ENCODE measurements around the gene PBX2.
A peak's percentile ranks its signal among the peaks of the same experiment; 100 is the strongest.
"Not testable (repeated sequence)": the region's sequence is repeated elsewhere in the genome, so short reads cannot be mapped to it uniquely, and the experiment has no call there.

Gene PBX2

GRCh38 chr6:32186151-32186840 lies 3.7 kb downstream of the PBX2 start:
- not testable (repeated sequence) for DNase-seq

GRCh38 chr6:32185681-32186131 lies 4.3 kb downstream of the PBX2 start:
- DNase-seq: peak; percentile 39 to 62 (median 49)

- DNase-seq: no peak
Measured at GRCh38 chr6:32184084-32184640, 5.8 kb downstream of the PBX2 start, which contains the start of gene AGER. Gene AGER (minus strand): TSS chr6:32184253. CDS start chr6:32184222, 31 bp downstream.

GRCh38 chr6:32183483-32184083 lies 6.4 kb downstream of the PBX2 start:
- no peak for DNase-seq

GRCh38 chr6:32183030-32183429 lies 7.0 kb downstream of the PBX2 start:
- no peak for DNase-seq

GRCh38 chr6:32182555-32182981 lies 7.4 kb downstream of the PBX2 start:
- no peak for DNase-seq

GRCh38 chr6:32181915-32182529 lies 8.0 kb downstream of the PBX2 start:
- no peak for DNase-seq

- no peak for DNase-seq
Measured at GRCh38 chr6:32181148-32181702, 8.8 kb downstream of the PBX2 start.

GRCh38 chr6:32179766-32180405 lies 10.1 kb downstream of the PBX2 start:
- no peak for DNase-seq

- no peak for DNase-seq
Measured at GRCh38 chr6:32178547-32179440, 11.2 kb downstream of the PBX2 start.

GRCh38 chr6:32177788-32178546 lies 12.0 kb downstream of the PBX2 start, which contains the start of gene RNF5:
Gene RNF5 (plus strand): TSS chr6:32178405. CDS start chr6:32178512, 107 bp downstream.
- DNase-seq: peak; percentile 96 to 100 (median 99)

- DNase-seq: peak in 3 of 4 experiments; percentile 59 to 65 (median 60)
Measured at GRCh38 chr6:32177183-32177787, 12.7 kb downstream of the PBX2 start.

GRCh38 chr6:32176476-32177182 lies 13.4 kb downstream of the PBX2 start:
- peak in 1 of 4 experiments; percentile 33 for DNase-seq

- peak; percentile 95 to 98 (median 96) for DNase-seq
Measured at GRCh38 chr6:32175711-32176475, 14.1 kb downstream of the PBX2 start, which contains the start of gene AGPAT1. Gene AGPAT1 (minus strand): TSS chr6:32176084. CDS start chr6:32171496, 4,588 bp downstream.

- DNase-seq: no peak
Measured at GRCh38 chr6:32175322-32175710, 14.7 kb downstream of the PBX2 start.

GRCh38 chr6:32174416-32174815 lies 15.6 kb downstream of the PBX2 start:
- DNase-seq: no peak

GRCh38 chr6:32173051-32173727 lies 16.8 kb downstream of the PBX2 start:
- DNase-seq: peak in 2 of 4 experiments; percentile 20 to 31

- no peak for DNase-seq
Measured at GRCh38 chr6:32171234-32171633, 18.8 kb downstream of the PBX2 start.

Data from suppressor macrophage (primary cell).